HL-60 (cell line): Measurements from ENCODE around the gene ACVR2B.

Experiments
- GABPA ChIP-seq: IDR thresholded peaks from 2 replicates; pipeline ENCODE4 v1.6.1; 2012; ENCODE audit warnings: low read depth
- TF ChIP-seq, protein P1 (sequence below): IDR thresholded peaks from one replicate; pipeline ENCODE4 v1.5.1; 2011; ENCODE audit warnings: low read length, control low read depth, inconsistent platforms; ENCODE audit not compliant: insufficient read depth
- TF ChIP-seq, protein P2 (sequence below): IDR thresholded peaks from 2 replicates; pipeline ENCODE4 v1.6.1; 2012; ENCODE audit warnings: low read depth; ENCODE audit not compliant: insufficient replicate concordance

DNA sequence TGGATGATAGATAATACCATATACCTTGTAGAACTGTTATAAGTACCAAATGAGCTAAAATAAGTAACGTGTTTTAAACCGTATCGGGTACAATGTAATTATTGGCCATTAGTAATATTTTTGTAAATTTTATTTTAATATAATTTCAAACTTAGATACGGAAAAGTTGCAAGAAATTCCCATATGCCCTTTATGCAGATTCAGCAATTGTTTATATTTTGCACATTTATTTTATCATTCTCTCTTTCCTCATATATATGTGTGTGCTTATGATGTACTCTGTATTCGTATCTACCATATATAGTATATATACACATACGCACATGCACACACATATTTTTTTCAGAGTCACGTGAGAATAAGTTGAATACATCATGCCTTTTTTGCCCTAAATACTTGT is 80.9 kb downstream of the ACVR2B start:
- TF ChIP-seq, protein P1, sequence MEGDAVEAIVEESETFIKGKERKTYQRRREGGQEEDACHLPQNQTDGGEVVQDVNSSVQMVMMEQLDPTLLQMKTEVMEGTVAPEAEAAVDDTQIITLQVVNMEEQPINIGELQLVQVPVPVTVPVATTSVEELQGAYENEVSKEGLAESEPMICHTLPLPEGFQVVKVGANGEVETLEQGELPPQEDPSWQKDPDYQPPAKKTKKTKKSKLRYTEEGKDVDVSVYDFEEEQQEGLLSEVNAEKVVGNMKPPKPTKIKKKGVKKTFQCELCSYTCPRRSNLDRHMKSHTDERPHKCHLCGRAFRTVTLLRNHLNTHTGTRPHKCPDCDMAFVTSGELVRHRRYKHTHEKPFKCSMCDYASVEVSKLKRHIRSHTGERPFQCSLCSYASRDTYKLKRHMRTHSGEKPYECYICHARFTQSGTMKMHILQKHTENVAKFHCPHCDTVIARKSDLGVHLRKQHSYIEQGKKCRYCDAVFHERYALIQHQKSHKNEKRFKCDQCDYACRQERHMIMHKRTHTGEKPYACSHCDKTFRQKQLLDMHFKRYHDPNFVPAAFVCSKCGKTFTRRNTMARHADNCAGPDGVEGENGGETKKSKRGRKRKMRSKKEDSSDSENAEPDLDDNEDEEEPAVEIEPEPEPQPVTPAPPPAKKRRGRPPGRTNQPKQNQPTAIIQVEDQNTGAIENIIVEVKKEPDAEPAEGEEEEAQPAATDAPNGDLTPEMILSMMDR = no peak
- TF ChIP-seq GABPA = no peak
- TF ChIP-seq, protein P2, sequence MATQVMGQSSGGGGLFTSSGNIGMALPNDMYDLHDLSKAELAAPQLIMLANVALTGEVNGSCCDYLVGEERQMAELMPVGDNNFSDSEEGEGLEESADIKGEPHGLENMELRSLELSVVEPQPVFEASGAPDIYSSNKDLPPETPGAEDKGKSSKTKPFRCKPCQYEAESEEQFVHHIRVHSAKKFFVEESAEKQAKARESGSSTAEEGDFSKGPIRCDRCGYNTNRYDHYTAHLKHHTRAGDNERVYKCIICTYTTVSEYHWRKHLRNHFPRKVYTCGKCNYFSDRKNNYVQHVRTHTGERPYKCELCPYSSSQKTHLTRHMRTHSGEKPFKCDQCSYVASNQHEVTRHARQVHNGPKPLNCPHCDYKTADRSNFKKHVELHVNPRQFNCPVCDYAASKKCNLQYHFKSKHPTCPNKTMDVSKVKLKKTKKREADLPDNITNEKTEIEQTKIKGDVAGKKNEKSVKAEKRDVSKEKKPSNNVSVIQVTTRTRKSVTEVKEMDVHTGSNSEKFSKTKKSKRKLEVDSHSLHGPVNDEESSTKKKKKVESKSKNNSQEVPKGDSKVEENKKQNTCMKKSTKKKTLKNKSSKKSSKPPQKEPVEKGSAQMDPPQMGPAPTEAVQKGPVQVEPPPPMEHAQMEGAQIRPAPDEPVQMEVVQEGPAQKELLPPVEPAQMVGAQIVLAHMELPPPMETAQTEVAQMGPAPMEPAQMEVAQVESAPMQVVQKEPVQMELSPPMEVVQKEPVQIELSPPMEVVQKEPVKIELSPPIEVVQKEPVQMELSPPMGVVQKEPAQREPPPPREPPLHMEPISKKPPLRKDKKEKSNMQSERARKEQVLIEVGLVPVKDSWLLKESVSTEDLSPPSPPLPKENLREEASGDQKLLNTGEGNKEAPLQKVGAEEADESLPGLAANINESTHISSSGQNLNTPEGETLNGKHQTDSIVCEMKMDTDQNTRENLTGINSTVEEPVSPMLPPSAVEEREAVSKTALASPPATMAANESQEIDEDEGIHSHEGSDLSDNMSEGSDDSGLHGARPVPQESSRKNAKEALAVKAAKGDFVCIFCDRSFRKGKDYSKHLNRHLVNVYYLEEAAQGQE = no peak
